ENCODE measurements around the gene CEMIP.

CEMIP gene

DNA sequence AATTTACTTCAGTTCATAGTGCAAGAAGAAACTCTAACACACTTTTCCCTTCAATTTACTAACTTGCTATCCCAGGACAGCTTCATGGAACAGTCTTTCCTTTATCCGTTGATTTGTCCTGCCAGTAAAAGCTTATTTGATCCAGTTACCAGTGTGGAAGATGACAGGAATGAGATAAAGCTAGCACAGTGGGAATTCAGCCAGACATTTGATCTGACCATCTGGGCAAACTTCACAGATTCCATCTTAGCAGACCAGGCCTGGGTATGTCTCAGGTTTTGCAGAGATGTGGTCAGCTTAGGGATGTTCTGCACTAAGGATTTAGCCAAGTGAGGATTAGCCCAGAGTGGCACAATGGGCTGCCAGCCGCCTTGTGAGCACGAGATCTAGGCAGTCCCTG, 19.7 kb downstream of the CEMIP start:
- H3K36me3 ChIP-seq = no peaks in the 10 kb centered on the region
- H3K9me3 ChIP-seq (replicated peaks in 1 of 11) = no peaks in the 10 kb centered on the region; a peak in 1 of 22 replicates
- H3K9ac ChIP-seq = no peak overlapping the region
- H4K20me1 ChIP-seq = no peaks in the 10 kb centered on the region
- peaks cover 0 to 9% (median 0%) of the 10 kb centered on the region in 10 experiments; a peak in 3 of 20 replicates for H3K4me1 ChIP-seq
- TF ChIP-seq Cebpa-rat (IDR thresholded peaks at IDR 0.05) = no peak
- no peak overlapping the region for H3K4me3 ChIP-seq
- no peaks in the 10 kb centered on the region for H3K27me3 ChIP-seq
- no peak overlapping the region for H3K27ac ChIP-seq
- no peak overlapping the region for H3K4me2 ChIP-seq

DNA sequence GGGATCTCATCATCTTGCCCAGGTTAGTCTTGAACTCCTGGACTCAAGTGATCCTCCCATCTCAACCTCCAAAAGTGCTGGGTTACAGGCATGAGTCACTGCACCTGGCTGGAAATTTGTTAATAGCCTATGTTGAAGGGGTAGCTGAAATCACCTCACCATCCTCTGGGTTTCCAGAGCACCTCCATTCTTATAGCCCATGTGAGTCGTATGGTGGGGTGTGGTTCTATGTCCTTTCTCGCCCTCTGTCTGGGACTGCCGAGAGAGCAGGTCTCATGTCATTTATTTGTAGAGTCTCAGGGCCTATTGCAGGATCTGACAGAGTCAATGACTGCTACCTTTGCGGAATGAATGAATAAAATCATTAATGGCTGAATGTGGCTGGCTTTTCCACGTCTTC, 20.9 kb downstream of the CEMIP start:
- H3K4me3 ChIP-seq = no peak overlapping the region
- H3K27me3 ChIP-seq = no peaks in the 10 kb centered on the region
- no peak for TF ChIP-seq Cebpa-rat (IDR thresholded peaks at IDR 0.05)
- H3K9ac ChIP-seq = no peak overlapping the region
- H3K4me2 ChIP-seq = no peak overlapping the region
- H3K36me3 ChIP-seq = no peaks in the 10 kb centered on the region
- no peaks in the 10 kb centered on the region for H4K20me1 ChIP-seq
- H3K27ac ChIP-seq = no peak overlapping the region
- H3K9me3 ChIP-seq (replicated peaks in 1 of 11) = no peaks in the 10 kb centered on the region; a peak in 1 of 22 replicates
- peaks cover 0 to 9% (median 0%) of the 10 kb centered on the region in 10 experiments; a peak in 3 of 20 replicates for H3K4me1 ChIP-seq

DNA sequence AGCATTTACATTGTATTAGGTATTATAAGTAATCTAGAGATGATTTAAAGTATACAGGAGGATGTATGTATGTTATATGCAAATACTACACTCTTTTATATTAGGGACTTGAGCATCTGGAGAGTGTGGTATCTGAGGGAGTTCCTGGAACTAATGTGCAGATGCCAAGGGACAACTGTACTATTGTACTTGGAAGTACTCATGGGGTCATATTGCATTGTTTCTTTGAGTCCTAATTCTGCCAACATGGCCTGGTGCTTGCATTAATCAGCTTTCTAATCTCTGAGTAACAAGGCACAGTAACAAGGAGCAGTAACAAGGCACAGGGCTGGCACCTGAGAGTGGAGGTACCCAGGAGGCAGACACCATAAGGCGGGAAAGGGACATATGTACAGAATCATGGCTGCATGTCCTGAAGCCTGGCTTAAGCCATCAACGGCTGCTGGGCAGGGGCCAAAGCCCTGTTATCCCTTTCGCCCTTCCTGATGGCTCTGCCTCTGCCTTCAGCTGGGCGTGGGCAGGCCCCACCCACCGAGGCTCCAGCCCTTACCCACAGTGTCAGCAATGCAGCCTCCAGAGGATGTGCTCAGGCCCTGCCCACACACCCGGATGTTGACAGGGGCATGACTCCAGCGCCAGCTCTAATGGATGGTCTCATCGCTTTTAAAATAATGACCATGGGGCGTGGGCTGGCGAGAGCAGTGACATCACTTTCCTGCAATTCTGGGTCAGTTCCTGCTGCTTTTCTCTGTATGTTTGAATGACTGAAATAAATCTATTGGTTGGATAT, 22.9 kb downstream of the CEMIP start:
- no peak for TF ChIP-seq Cebpa-rat (IDR thresholded peaks at IDR 0.05)
- Histone ChIP-seq H3K9ac (no peak overlapping the region), H3K4me3 (no peak overlapping the region), H3K9me3 (replicated peaks in 1 of 11) (no peaks in the 10 kb centered on the region; a peak in 1 of 22 replicates), H3K4me1 (peaks cover 0 to 9% (median 0%) of the 10 kb centered on the region in 10 experiments; a peak in 3 of 20 replicates), H3K27me3 (no peaks in the 10 kb centered on the region), H4K20me1 (no peaks in the 10 kb centered on the region), H3K4me2 (no peak overlapping the region), H3K36me3 (no peaks in the 10 kb centered on the region), H3K27ac (no peak overlapping the region)

DNA sequence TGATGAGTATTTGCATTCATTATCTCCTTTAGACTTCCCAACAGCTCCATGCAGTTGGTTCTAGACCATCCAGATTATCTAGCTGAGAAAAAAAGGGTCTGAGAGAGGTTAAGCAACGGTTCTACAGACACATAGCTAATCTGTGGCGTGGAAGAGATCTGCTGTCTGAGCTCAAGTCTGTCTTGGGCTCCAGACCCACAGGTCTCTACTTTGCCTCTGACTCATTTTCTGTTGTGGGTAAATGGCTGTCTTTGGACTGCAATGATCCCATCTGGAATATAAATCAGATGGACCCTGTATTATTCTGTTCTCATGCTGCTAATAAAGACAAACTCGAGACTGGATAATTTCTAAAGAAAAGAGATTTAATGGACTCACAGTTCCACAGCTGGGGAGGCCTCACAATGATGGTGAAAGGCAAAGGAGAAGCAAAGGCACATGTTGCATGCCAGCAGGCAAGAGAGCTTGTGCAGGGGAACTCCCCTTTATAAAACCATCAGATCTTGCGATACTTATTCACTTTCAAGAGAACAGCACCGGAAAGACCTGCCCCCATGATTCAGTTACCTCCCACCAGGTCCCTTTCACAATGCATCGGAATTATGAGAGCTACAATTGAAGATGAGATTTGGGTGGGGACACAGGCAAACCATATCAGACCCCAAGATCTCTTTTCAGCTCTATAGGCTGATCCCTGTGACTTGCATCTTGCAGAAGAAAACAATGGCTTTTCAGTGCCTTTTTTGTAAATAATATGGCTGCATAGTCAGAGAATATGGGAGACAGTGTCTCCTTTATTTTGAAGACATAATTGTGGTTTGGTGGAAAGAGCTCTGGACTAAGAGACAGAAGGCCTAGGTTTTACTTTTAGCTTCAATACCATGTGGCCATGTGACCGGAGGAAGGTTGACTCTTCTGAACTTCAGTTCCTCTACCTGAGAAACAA, 24.7 kb downstream of the CEMIP start:
- Histone ChIP-seq H3K36me3 (no peaks in the 10 kb centered on the region), H3K27ac (no peak overlapping the region), H3K4me2 (no peak overlapping the region)

DNA sequence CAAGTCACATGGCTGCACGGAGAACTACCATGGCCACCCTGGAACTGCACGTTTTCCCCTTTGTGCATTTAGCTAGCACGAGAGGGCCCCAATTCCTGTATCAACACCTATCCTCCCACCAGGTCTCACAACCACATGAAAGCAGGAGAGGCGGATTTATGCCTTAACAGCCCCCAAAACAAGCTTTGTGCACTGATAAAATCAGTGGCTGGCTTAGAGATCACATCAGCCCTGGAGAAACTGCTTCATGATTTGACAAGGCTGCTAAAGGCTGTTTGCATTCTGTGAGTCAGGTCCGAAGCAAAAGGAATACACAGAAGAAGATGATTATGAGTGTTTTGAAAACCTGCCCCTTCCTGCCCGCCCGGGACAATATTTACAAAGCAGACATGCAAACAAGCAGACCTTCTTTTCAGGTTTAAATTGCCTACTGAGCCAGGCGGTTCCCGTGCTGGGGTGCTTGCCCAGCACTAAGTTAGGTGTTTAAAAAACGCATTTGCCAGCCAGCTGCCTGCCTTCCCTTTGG, 25.9 kb downstream of the CEMIP start:
- Histone ChIP-seq H3K27ac (no peak overlapping the region), H3K36me3 (no peaks in the 10 kb centered on the region), H3K9ac (no peak overlapping the region), H3K9me3 (replicated peaks in 1 of 11) (no peaks in the 10 kb centered on the region; a peak in 1 of 22 replicates), H3K4me1 (peaks cover 0 to 9% (median 0%) of the 10 kb centered on the region in 10 experiments; a peak in 3 of 20 replicates), H3K27me3 (no peaks in the 10 kb centered on the region), H4K20me1 (no peaks in the 10 kb centered on the region), H3K4me2 (no peak overlapping the region), H3K4me3 (no peak overlapping the region)
- TF ChIP-seq Cebpa-rat (IDR thresholded peaks at IDR 0.05) = no peak

More for the DNA sequence above, 24.7 kb downstream of the CEMIP start:
- H3K9ac ChIP-seq = no peak overlapping the region
- no peak overlapping the region for H3K4me3 ChIP-seq
- no peaks in the 10 kb centered on the region; a peak in 1 of 22 replicates for H3K9me3 ChIP-seq (replicated peaks in 1 of 11)
- no peaks in the 10 kb centered on the region for H4K20me1 ChIP-seq
- peaks cover 0 to 9% (median 0%) of the 10 kb centered on the region in 10 experiments; a peak in 3 of 20 replicates for H3K4me1 ChIP-seq
- TF ChIP-seq Cebpa-rat (IDR thresholded peaks at IDR 0.05) = no peak
- no peaks in the 10 kb centered on the region for H3K27me3 ChIP-seq

DNA sequence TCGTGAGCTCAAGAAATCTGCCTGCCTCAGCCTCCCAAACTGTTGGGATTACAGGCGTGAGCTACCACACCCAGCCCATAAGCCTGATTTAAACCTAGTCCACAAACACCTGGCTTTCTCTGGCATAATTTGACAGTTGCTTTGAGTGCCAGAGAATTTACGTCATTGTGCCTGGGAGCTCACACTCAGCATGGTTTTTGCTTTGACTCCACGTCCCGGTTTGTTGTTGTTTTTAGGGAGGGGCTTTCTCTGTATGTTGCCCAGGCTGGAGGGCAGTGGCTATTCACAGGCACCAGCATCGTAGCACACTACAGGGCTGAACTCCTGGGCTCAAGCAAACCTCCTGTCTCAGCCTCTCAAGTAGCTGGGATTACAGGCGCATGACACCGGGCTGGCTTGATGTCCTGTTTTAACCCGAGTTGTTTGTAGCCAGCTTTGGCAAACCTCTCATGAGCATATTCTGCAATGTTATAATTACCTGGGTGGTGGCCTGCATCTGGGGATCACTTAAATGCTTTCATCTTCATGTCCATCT, 32.7 kb downstream of the CEMIP start:
- no peaks in the 10 kb centered on the region for H4K20me1 ChIP-seq

DNA sequence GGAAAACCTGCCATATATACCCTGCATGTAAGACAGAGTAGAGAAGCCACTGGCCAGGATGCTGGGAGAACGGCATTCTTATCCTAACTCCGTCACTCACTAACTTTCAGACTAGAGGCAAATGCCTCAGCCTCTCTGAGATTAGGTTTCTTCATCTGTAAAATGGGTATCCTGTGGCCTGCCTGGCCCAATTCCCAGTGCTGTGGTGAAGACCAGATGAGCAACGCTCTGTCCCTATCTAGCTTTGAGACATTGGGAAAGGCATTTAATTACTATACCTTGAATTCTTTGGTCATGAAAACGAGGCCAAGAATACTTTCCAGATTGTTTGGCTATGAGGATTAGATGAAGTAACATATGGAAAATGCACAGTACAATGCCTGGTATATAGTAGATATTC, 35.9 kb downstream of the CEMIP start:
- TF ChIP-seq Cebpa-rat (IDR thresholded peaks at IDR 0.05) = no peak
- Histone ChIP-seq H4K20me1 (no peaks in the 10 kb centered on the region), H3K4me3 (no peak overlapping the region), H3K9ac (no peak overlapping the region), H3K36me3 (no peaks in the 10 kb centered on the region), H3K27me3 (no peaks in the 10 kb centered on the region), H3K9me3 (replicated peaks in 1 of 11) (no peaks in the 10 kb centered on the region), H3K4me2 (no peak overlapping the region), H3K4me1 (peaks cover 23 to 44% (median 38%) of the 10 kb centered on the region in 10 experiments), H3K27ac (no peak overlapping the region)

More for the DNA sequence above, 32.7 kb downstream of the CEMIP start:
- no peak overlapping the region for H3K4me2 ChIP-seq
- no peak overlapping the region for H3K27ac ChIP-seq
- no peak overlapping the region for H3K9ac ChIP-seq
- no peaks in the 10 kb centered on the region for H3K27me3 ChIP-seq
- H3K9me3 ChIP-seq (replicated peaks in 1 of 11) = no peaks in the 10 kb centered on the region
- no peaks in the 10 kb centered on the region for H3K36me3 ChIP-seq
- H3K4me1 ChIP-seq = peaks cover 0 to 11% (median 8%) of the 10 kb centered on the region in 10 experiments; a peak in 10 of 20 replicates
- H3K4me3 ChIP-seq = no peak overlapping the region
- no peak for TF ChIP-seq Cebpa-rat (IDR thresholded peaks at IDR 0.05)

DNA sequence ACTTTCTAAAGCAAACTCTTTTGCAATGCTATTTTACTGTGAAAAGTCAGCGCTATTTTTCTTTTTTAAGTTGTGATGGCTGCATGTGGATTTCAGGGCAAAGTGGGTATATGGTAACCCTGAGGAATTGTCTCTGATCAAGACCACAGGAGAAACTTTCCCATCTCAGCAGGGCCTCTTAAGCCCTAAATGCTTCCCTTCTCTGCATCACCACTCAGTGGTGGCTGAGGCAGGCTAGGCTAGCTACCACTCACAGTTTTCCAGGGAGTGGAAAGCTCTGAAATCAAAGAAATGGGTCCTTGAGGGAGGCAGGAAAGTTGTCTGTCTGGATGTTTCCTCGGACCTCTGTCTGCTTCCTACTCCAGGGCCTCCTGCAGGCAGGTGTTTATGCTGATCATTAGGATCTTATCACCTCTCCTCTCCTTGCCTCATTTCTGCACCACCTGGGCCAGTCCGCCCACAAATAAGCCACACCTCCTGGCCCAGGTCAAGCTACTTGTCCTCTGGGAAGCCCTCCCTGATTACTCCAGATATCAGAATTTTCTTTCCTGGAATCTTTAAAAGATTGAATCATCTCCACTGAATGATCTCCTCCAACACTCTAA, 37.0 kb downstream of the CEMIP start:
- Histone ChIP-seq H3K9ac (no peak overlapping the region), H3K9me3 (replicated peaks in 1 of 11) (no peaks in the 10 kb centered on the region), H3K4me1 (peaks cover 24 to 54% (median 48%) of the 10 kb centered on the region in 10 experiments), H3K4me3 (no peak overlapping the region), H3K4me2 (peak overlapping the region in 8 of 11 experiments; percentile 3 to 30 (median 20); a peak in 4 of 22 replicates), H3K36me3 (no peaks in the 10 kb centered on the region), H4K20me1 (no peaks in the 10 kb centered on the region), H3K27me3 (no peaks in the 10 kb centered on the region), H3K27ac (no peak overlapping the region)
- TF ChIP-seq Cebpa-rat (IDR thresholded peaks at IDR 0.05) = no peak

Data from BLaER1 treated with 17β-estradiol and CSF1 and Interleukin-3, amounts not matched to agents 10 nM and 100 nM (cell line).